K562 (cell line): ENCODE data around the gene CC2D1A. TPM values are rescaled to one million over a fixed set of nuclear protein-coding genes. Genes with fewer than 3 reads are reported as not detected.

ENCODE experiments used
- ESRRA ChIP-seq: fragments of 450-650 bp; IDR thresholded peaks from 2 replicates; pipeline ENCODE4 v1.6.1; 2014; ENCODE audit warnings: low read depth, mild to moderate bottlenecking, moderate library complexity, borderline replicate concordance
- FOXK2 ChIP-seq, 2 experiments: fragments of 450-650 bp; IDR thresholded peaks in 1 of 2; conservative IDR thresholded peaks in 1 of 2; 2 replicates each; pipeline ENCODE4 v1.6.1; 2016; ENCODE audit warnings: low read depth in 2 of 2, mild to moderate bottlenecking in 1 of 2
- GATAD2B ChIP-seq: fragments of 450-650 bp; IDR thresholded peaks from 2 replicates; pipeline ENCODE4 v1.6.1; 2017; ENCODE audit warnings: mild to moderate bottlenecking, borderline replicate concordance
- HDAC2 ChIP-seq: fragments of 450-650 bp; IDR thresholded peaks from 2 replicates; pipeline ENCODE4 v1.6.1; 2016; ENCODE audit warnings: mild to moderate bottlenecking
- HDAC8 ChIP-seq: fragments of 450-650 bp; IDR thresholded peaks from 2 replicates; pipeline ENCODE4 v1.6.1; 2016; ENCODE audit warnings: mild to moderate bottlenecking, missing genetic modification characterization, moderate library complexity, missing compliant biosample characterization
- HNRNPUL1 ChIP-seq: fragments of 200-400 bp; formaldehyde crosslinking; IDR thresholded peaks from 2 replicates; pipeline ENCODE4 v1.6.1; 2017; ENCODE audit warnings: low read length
- ILF3 ChIP-seq: fragments of 450-650 bp; IDR thresholded peaks from 2 replicates; pipeline ENCODE4 v1.6.1; 2018; ENCODE audit warnings: antibody characterized with exemption, mild to moderate bottlenecking, moderate library complexity, borderline replicate concordance
- MEIS2 ChIP-seq: fragments of 450-650 bp; IDR thresholded peaks from 2 replicates; pipeline ENCODE4 v1.6.1; 2014; ENCODE audit warnings: mild to moderate bottlenecking; ENCODE audit not compliant: partially characterized antibody
- NCOA6 ChIP-seq: fragments of 450-650 bp; IDR thresholded peaks from 2 replicates; pipeline ENCODE4 v1.6.1; 2017; ENCODE audit warnings: mild to moderate bottlenecking
- PHF8 ChIP-seq: fragments of 200-600 bp; sonication (generic); IDR thresholded peaks from 2 replicates; pipeline ENCODE4 v1.6.1; 2012; ENCODE audit warnings: mixed run types, mild to moderate bottlenecking, inconsistent platforms, low read length, moderate library complexity, borderline replicate concordance
- SIN3A ChIP-seq, 2 experiments: fragments of 150-350 bp in 1 of 2; IDR thresholded peaks; 2 replicates each; pipeline ENCODE4 v1.6.1; 2011 to 2016; ENCODE audit warnings: borderline replicate concordance in 2 of 2, low read depth in 2 of 2, low read length in 2 of 2, mild to moderate bottlenecking in 2 of 2, moderate library complexity in 2 of 2; ENCODE audit not compliant: control insufficient read depth in 1 of 2
- SIRT6 ChIP-seq: IDR thresholded peaks from one replicate; pipeline ENCODE4 v1.6.1; 2012; ENCODE audit warnings: low read depth, mild to moderate bottlenecking, control low read depth, inconsistent platforms, low read length, moderate library complexity
- SMC3 ChIP-seq: conservative IDR thresholded peaks from 2 replicates; pipeline ENCODE4 v1.6.1; 2011; ENCODE audit warnings: low read depth, low read length, improper control_type of control experiment; ENCODE audit not compliant: insufficient read depth
- SNAPC5 ChIP-seq: fragments of 250-450 bp; sonication (Bioruptor Pico); IDR thresholded peaks from 2 replicates; pipeline ENCODE4 v1.8.0; 2021; ENCODE audit warnings: moderate library complexity, mild to moderate bottlenecking, inconsistent platforms
- SRSF9 ChIP-seq: fragments of 200-400 bp; formaldehyde crosslinking; IDR thresholded peaks from 2 replicates; pipeline ENCODE4 v1.6.1; 2017; ENCODE audit warnings: low read depth, low read length, borderline replicate concordance
- THAP7 ChIP-seq: fragments of 250-450 bp; sonication (Bioruptor Pico); IDR thresholded peaks from 2 replicates; pipeline ENCODE4 v1.5.0; 2021
- ZBED1 ChIP-seq: IDR thresholded peaks from 2 replicates; pipeline ENCODE4 v1.6.1; 2014
- ZFP30 ChIP-seq: fragments of 250-450 bp; sonication (Bioruptor Pico); IDR thresholded peaks from 2 replicates; pipeline ENCODE4 v1.8.0; 2022; ENCODE audit warnings: moderate library complexity, mild to moderate bottlenecking, inconsistent platforms, borderline replicate concordance
- ZNF239 ChIP-seq: fragments of 250-450 bp; sonication (Bioruptor Pico); IDR thresholded peaks from 2 replicates; pipeline ENCODE4 v1.4.0; 2020; ENCODE audit warnings: mild to moderate bottlenecking
- ZNF253 ChIP-seq: fragments of 250-450 bp; sonication (Bioruptor Pico); conservative IDR thresholded peaks from 2 replicates; pipeline ENCODE4 v1.6.1; 2021; ENCODE audit warnings: mild to moderate bottlenecking
- polyA plus RNA-seq, 8 experiments: library from polyadenylated mRNA; depleted of rRNA in 4 of 8; stranded (reverse) in 5 of 8; unstranded in 3 of 8; fragments of >200 nt; fragmentation: Nextera tagmentation in 2 of 8; fragmentation: Illumina TruSeq in 1 of 8; extraction: Ambion mirVana in 2 of 8; extraction: Trizol in 1 of 8; gene quantifications; 2 replicates each; pipeline versions ENCODE4 v1.2.1 to v1.2.3, GENCODE V29; 2011 to 2014; ENCODE audit warnings: inconsistent platforms in 1 of 8, missing spikeins in 1 of 8
- total RNA-seq, 7 experiments: library from RNA; depleted of rRNA in 6 of 7; stranded (reverse); fragments of >200 nt in 6 of 7; fragmentation: Illumina TruSeq in 2 of 7; extraction: Trizol in 2 of 7; gene quantifications; 2 replicates each; pipeline versions ENCODE4 v1.2.1 to v1.2.3, GENCODE V29; 2011 to 2021; ENCODE audit warnings: low replicate concordance in 1 of 7
- TF ChIP-seq, protein P1 (sequence below): fragments of 450-650 bp; IDR thresholded peaks from 2 replicates; pipeline ENCODE4 v1.6.1; 2018; ENCODE audit not compliant: partially characterized antibody

The CC2D1A gene
- total and polyA plus RNA-seq, 9 of the 15 experiments (the other 6 are each of a cell fraction or from before 2014, with no cell fraction given) = 0.32 to 31.0 (median 12.9) TPM

- TF ChIP-seq ZBED1 = no peak
- TF ChIP-seq SIRT6 = no peak
- TF ChIP-seq HDAC2 = no peak
- no peak for TF ChIP-seq ZNF239
- peak; percentile 73 for TF ChIP-seq ESRRA
- TF ChIP-seq THAP7 (CRISPR knock-in tag) = no peak
- TF ChIP-seq SRSF9 = no peak
- peak; percentile 32; the same call in 1 of the 2 replicates for TF ChIP-seq PHF8
- TF ChIP-seq GATAD2B = peak; percentile 93; the same call in 1 of the 2 replicates
- TF ChIP-seq HDAC8 (tag) = no peak
- TF ChIP-seq SNAPC5 (CRISPR knock-in tag) = no peak
- 0 out of 4 replicates have a peak, but pooled peaks of 1 of the 2 experiments have one; percentile 32 for TF ChIP-seq SIN3A (IDR thresholded peaks at IDR 0.05; ENCODE audit: borderline replicate concordance in 2 of 2, control insufficient read depth in 1 of 2, low read depth in 2 of 2, low read length in 2 of 2)
- TF ChIP-seq SMC3 = peak; percentile 99
- TF ChIP-seq ZNF253 = no peak
- TF ChIP-seq, protein P1, sequence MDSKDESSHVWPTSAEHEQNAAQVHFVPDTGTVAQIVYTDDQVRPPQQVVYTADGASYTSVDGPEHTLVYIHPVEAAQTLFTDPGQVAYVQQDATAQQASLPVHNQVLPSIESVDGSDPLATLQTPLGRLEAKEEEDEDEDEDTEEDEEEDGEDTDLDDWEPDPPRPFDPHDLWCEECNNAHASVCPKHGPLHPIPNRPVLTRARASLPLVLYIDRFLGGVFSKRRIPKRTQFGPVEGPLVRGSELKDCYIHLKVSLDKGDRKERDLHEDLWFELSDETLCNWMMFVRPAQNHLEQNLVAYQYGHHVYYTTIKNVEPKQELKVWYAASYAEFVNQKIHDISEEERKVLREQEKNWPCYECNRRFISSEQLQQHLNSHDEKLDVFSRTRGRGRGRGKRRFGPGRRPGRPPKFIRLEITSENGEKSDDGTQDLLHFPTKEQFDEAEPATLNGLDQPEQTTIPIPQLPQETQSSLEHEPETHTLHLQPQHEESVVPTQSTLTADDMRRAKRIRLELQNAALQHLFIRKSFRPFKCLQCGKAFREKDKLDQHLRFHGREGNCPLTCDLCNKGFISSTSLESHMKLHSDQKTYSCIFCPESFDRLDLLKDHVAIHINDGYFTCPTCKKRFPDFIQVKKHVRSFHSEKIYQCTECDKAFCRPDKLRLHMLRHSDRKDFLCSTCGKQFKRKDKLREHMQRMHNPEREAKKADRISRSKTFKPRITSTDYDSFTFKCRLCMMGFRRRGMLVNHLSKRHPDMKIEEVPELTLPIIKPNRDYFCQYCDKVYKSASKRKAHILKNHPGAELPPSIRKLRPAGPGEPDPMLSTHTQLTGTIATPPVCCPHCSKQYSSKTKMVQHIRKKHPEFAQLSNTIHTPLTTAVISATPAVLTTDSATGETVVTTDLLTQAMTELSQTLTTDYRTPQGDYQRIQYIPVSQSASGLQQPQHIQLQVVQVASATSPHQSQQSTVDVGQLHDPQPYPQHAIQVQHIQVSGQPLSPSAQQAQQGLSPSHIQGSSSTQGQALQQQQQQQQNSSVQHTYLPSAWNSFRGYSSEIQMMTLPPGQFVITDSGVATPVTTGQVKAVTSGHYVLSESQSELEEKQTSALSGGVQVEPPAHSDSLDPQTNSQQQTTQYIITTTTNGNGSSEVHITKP = peak; percentile 31
- TF ChIP-seq MEIS2 = peak; percentile 62
- TF ChIP-seq HNRNPUL1 = no peak
- TF ChIP-seq FOXK2 (conservative IDR thresholded peaks at IDR 0.05 in 1 of 2, IDR thresholded peaks at IDR 0.05 in 1 of 2; ENCODE audit: low read depth in 2 of 2) = no peak; a peak in 1 of 4 replicates
- no peak for TF ChIP-seq ILF3
- no peak for TF ChIP-seq NCOA6
- no peak for TF ChIP-seq ZFP30 (CRISPR knock-in tag)
These were observed 25.6 kb upstream of the CC2D1A start (continued) for GRCh38 chr19:13880059-13881043.
